Mesothelial cell of epicardium (in vitro differentiated cells): ENCODE results near the gene CEND1. TPM values are rescaled to one million over a fixed set of nuclear protein-coding genes. Genes with fewer than 3 reads are reported as not detected.

Experiments
- DNase-seq, 2 experiments: peaks; one replicate each; pipeline ENCODE4 v3.0.0; 2021; ENCODE audit warnings: low spot score in 2 of 2; ENCODE audit not compliant: unreplicated experiment in 2 of 2
- H3K27ac Mint-ChIP-seq: 2 replicates; pipeline ENCODE4 v1.8.0; 2021; ENCODE audit warnings: mixed read lengths
- H3K27me3 Mint-ChIP-seq: 2 replicates; pipeline ENCODE4 v1.8.0; 2021; ENCODE audit warnings: low read depth, mixed read lengths
- H3K36me3 Mint-ChIP-seq: 2 replicates; pipeline ENCODE4 v1.8.0; 2021; ENCODE audit warnings: mixed read lengths
- H3K4me1 Mint-ChIP-seq: 2 replicates; pipeline ENCODE4 v1.8.0; 2021; ENCODE audit warnings: mixed read lengths
- H3K4me3 Mint-ChIP-seq: 2 replicates; pipeline ENCODE4 v1.8.0; 2021; ENCODE audit warnings: mild to moderate bottlenecking, moderate library complexity, mixed read lengths
- H3K9me3 Mint-ChIP-seq: 2 replicates; pipeline ENCODE4 v1.8.0; 2021; ENCODE audit warnings: mixed read lengths
- CTCF ChIP-seq: fragments of 200-600 bp; sonication (generic); IDR thresholded peaks from one replicate; pipeline ENCODE4 v1.5.0; 2021; ENCODE audit warnings: antibody characterized with exemption; ENCODE audit not compliant: unreplicated experiment
- total RNA-seq: library from RNA; stranded (reverse); gene quantifications from 3 replicates; pipeline ENCODE4 v1.2.1, GENCODE V29; 2021

Gene CEND1
- total RNA-seq, 1 donor from 2014 or later, result not detected

- H3K9me3 Mint-ChIP-seq, result no peaks in the 10 kb centered on the region
- H3K27ac Mint-ChIP-seq, result no peak overlapping the region
- no peak overlapping the region for H3K4me3 Mint-ChIP-seq
- H3K27me3 Mint-ChIP-seq, result no peaks in the 10 kb centered on the region
- no peak for TF ChIP-seq CTCF
- H3K4me1 Mint-ChIP-seq, result peaks cover 7% of the 10 kb centered on the region
- DNase-seq, result peak in 1 of 2 experiments; percentile 17
- peaks cover 14% of the 10 kb centered on the region for H3K36me3 Mint-ChIP-seq
These were observed 19.0 kb downstream of the CEND1 start for GRCh38 chr11:770642-771616.

GRCh38 chr11:769887-770641 lies 19.8 kb downstream of the CEND1 start:
- H3K9me3 Mint-ChIP-seq, result no peaks in the 10 kb centered on the region

GRCh38 chr11:767238-767637 lies 22.7 kb downstream of the CEND1 start:
- Mint-ChIP-seq H3K27me3 (no peaks in the 10 kb centered on the region), H3K36me3 (peaks cover 20% of the 10 kb centered on the region), H3K4me1 (no peaks in the 10 kb centered on the region), H3K9me3 (no peaks in the 10 kb centered on the region), H3K4me3 (no peak overlapping the region), H3K27ac (no peak overlapping the region)
- TF ChIP-seq CTCF, result no peak
- no peak for DNase-seq

More at GRCh38 chr11:769887-770641, 19.8 kb downstream of the CEND1 start:
- Mint-ChIP-seq H3K4me3 (no peak overlapping the region), H3K4me1 (peaks cover 1% of the 10 kb centered on the region), H3K27me3 (no peaks in the 10 kb centered on the region), H3K36me3 (peaks cover 14% of the 10 kb centered on the region), H3K27ac (no peak overlapping the region)
- DNase-seq, result no peak
- no peak for TF ChIP-seq CTCF

GRCh38 chr11:766936-767210 lies 23.0 kb downstream of the CEND1 start:
- no peak overlapping the region for H3K27ac Mint-ChIP-seq
- peaks cover 21% of the 10 kb centered on the region for H3K36me3 Mint-ChIP-seq
- H3K27me3 Mint-ChIP-seq, result no peaks in the 10 kb centered on the region
- TF ChIP-seq CTCF, result no peak
- no peaks in the 10 kb centered on the region for H3K4me1 Mint-ChIP-seq
- DNase-seq, result no peak
- H3K4me3 Mint-ChIP-seq, result no peak overlapping the region
- no peaks in the 10 kb centered on the region for H3K9me3 Mint-ChIP-seq

- H3K27ac Mint-ChIP-seq, result no peak overlapping the region
- H3K27me3 Mint-ChIP-seq, result no peaks in the 10 kb centered on the region
- no peaks in the 10 kb centered on the region for H3K9me3 Mint-ChIP-seq
- no peak for TF ChIP-seq CTCF
- no peak overlapping the region for H3K4me3 Mint-ChIP-seq
- H3K4me1 Mint-ChIP-seq, result no peaks in the 10 kb centered on the region
- DNase-seq, result no peak
- H3K36me3 Mint-ChIP-seq, result peaks cover 21% of the 10 kb centered on the region
These were observed 23.6 kb downstream of the CEND1 start for GRCh38 chr11:766106-766935.
